LHCN-M2 (cell line): ENCODE results near the gene SPACA4. TPM values are rescaled to one million over a fixed set of nuclear protein-coding genes. Genes with fewer than 3 reads are reported as not detected.
A peak's percentile ranks its signal among the peaks of the same experiment; 100 is the strongest.

Experiments used
- DNase-seq: peaks from one replicate; pipeline ENCODE4 v3.0.0-alpha.2; 2012; ENCODE audit warnings: low read depth
- total RNA-seq: library from RNA; depleted of rRNA; stranded (reverse); fragments of >200 nt; gene quantifications from 2 replicates; pipeline ENCODE4 v1.2.3, GENCODE V29; 2014

Gene SPACA4
- total RNA-seq, 1 experiment from 2014 or later: not detected

DNA sequence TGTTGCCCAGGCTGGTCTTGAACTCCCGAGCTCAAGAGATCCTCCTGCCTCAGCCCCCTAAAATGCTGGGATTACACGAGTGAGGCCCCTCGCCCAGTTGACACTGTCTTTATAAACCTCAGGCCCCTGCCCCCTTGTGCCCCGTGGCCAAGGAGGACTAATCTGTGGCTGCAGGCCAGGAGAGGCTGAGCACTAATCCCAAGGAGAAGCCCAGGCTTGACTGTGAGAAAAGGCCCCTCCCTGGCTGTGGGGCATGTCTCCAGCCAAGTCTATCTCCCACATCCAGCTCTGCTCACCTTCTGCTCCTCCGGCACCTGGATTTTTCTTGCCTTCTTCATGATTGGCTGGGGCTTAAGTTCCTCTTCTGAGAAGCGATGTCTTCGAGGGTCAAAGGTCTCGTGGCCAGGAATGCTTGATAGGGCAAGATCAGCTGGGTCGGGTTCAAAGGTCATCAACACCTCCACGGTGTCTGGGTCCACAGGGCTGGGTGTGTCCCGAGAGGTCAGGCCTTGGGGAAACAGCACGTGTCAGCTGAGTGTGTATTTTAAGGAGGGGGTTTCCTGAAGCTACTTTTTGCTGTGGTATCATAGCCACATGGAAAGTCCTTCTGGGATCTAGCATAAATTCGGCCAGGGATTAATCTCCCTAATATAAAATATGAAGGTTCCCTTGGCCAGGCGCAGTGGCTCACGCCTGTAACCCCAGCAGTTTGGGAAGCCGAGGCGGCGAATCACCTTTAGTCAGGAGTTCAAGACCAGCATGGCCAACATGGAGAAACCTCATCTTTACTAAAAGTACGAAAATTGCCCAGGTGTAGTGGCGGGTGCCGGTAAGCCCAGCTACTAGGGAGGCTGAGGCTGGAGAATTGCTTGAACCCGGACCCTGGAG is 26.9 kb downstream of the SPACA4 start:
- no peak for DNase-seq

DNA sequence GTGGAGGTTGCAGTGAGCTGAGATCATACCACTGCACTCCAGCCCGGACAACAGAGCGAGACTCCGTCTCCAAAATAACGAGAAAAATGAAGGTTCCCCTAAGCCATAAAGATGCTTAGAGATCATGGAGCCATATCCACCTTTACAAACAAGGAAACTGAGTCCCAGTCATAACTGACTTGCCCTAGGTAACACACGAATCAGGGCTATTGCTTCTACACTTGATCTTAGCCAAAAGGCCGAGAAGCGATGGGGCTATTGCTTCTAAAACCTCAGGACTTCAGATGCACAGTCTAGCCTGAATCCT is 27.4 kb downstream of the SPACA4 start:
- no peak for DNase-seq

DNA sequence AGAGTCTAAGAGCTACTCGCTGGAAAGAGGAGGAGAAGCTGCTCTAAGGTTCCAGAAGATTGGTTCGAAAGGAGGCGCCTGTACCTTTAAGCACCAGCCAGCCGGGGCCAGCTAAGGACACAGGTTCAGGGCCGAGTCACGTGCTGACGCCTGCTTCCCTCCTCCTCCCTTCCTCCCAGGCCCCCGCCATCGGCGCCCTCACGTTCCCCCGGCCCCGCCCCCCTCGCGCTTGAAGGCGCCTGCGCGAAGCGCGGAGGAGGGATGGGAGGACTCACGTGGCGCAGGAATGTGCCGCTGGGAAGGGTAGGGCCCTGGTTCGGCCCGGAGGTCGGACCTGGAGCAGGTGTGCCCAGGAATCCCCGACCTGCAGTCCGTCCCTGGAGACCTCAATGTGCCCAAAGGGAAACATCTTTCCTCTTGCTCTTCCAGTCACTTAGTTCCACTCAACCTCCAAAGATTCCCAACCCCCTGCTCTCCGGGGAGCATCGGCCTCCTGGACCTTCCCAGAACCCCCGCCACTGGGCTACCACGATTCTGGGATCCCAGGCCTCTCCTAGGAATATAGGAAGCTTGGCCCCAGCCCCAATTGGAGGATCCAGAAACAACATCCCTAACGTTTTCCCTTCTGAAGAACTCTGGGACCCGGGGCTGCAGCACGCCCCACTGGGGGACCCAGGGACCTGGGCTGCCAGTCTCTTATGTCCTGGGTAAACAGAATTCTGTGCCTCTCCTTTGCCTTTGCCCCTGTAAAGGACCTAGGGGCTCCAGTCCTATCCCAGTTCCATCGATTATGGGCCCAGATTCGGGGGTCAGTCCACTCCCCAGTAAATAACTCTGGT is 28.1 kb downstream of the SPACA4 start:
- peak; percentile 93 for DNase-seq

DNA sequence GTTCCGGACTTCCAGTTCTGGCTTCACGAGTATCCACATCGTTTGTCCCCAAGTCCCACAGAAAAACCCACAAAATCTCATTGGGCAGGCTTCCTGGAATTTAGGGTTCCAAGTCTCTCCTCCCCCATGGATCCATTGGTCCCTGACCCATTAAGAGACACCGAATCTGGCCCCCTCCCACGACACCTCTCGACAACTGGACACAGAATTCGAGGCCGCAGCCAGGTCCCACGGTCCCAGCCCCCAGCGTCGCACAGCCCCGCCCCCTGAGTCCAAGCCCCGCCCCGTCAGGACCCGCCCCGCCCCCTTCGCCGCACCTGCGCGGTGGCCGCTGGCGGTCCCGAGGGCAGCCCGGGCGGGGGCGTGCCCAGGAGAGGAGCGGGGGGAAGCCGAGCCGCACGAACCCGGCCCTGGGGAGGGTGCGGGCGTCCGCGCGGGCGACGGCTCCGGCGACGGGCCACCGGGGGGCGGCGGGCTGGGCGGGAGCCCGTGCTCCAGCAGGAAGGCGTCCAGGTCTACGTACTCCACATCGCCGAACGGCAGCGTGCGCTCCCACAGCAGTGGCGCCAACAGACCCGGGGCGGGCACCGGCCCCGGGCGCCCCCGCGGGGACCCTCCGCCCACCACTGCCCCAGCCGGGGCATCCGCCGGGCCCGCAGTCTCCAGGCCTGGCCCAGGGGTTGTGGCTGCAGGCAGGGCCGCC is 28.9 kb downstream of the SPACA4 start:
- no peak for DNase-seq

DNA sequence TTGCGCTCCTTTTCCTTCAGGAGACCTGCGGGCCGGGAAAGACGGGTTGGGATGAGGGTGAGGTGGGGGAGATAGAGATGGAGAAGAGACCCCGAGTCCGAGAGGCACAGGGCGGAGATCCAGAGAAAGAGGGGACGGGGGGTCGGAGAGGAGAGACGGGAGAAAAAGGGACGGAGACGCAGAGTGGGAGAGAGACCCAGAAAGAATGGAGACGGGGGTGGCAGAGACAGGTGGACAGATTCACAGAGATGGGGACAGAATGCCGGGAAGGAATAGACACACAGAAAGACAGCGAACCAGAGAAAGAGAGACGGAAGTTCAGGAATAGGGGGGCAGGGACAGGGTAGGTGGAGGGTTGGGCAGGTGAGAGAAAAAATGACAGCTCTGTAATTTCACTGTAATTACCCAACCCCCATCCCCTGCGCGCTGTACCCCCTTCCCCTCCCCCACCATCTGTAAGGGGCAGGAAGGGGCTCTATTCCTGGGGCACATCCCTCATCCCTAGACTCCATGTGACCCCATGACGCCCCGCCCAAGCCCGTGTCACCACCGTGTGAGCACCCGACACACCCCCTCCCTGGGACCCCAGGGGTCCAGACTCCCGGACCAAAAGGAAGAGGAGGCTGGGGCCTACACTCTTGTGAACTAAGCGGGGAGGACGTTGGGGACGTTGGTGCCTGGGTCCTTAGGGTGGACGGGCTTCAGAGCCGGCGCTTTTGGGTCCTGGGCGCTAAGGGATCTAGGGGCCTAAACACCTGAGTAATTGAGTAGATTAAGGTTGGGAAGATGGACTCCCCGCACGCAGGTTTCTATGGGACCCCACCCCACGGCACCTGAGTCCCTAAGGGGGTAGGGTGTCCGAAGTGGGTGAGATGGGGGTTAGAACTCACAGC is 29.7 kb downstream of the SPACA4 start:
- no peak for DNase-seq

DNA sequence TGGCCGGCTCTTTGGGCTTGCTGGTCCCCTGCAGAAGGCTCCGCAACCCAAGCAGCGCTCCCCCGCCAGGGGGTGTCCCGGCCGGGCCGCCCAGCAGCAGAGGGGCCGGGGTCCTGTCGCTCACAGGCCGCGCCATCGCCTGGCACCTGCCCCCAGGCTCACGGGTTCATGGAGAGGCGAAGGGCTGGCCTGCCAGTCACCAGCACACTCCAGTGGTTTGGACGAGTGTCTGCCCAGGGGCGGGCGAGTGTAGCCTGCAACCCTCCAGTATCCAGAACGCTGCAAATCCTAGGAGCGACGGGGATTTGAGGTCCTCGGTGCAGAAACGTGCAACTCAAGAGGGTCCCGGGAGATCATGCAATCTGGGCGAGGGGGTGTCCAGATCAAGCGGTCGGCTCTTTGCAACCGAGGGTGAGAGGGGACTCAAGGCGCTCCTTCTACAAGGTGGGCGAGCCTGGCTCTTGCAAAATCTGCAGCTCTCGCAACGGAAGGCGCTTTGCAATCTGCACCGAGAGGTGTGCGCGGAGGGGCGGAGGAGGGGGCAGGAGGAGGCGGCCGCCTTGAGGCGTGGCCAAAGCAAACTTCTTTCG is 30.4 kb downstream of the SPACA4 start, which contains the start of gene DBP:
Gene DBP, minus strand, starts transcription at position 521 of the 590 bp plus-strand sequence. Its CDS starts 385 bp downstream, at position 136.
- DNase-seq: no peak

DNA sequence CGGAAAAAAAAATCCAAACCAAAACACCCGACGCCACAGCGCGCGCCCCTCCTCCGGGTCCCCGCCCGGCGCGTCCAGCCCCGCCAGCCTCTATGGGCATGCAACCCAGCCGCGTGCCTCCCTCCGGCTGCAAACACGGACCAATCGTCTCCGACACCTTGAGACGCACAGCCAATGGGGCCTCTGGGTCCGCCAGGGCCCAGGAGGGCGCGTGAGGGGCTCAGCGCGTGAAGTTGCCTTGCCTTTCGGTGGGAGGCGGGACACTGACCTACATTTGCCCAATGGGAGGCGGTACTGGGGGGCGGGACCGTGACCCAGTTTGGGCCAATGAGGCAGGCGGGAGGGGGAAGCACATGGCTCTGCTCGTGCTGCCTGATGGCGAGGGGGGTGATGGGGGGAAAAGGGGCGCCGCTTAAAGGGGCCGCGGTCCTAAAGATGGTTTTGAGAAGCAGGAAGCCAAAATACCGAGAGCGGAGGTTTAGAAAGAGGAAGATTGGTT is 31.0 kb downstream of the SPACA4 start:
- peak; percentile 98 for DNase-seq

DNA sequence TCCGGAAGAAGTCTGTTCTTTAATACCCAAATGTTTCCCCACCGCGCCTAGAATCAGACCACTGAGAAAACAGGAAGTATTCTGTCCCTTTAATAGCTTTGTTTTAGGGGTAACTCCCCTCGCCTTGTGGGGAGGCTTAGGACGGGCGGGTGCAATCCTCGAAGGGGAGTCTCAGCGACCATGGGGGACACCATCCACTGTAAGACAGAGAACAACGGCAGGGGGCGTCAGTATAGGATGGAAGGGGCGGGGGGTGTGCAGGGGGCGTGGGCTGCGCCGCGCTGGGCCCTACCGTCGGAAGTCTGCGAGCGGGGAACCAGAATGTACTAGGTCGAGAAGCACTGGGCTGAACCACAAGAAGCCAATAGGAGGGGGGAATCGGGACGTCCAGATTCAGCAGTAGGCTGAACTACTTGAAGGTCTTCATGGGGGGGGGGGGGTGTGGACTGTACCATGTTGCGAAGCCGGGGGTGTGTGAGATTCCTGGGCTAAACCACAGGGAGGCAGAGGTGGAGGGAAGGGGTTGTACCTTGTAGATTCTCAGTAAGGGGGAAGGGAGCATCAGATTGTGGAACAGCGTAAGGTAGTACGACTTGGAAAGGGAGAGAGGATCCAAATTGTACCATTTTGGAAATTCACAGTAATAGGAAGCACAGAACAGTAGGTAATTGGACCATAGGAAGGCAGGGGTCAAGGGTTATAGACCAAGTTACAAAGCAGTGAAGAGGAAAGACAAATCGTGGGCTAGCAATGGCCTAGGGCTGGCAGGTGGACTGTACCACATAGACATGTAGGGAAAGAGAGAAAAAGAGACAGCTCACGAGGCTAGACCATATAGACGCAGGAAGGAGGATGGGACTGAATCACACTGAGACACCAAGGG is 31.6 kb downstream of the SPACA4 start:
- peak; percentile 88 for DNase-seq

DNA sequence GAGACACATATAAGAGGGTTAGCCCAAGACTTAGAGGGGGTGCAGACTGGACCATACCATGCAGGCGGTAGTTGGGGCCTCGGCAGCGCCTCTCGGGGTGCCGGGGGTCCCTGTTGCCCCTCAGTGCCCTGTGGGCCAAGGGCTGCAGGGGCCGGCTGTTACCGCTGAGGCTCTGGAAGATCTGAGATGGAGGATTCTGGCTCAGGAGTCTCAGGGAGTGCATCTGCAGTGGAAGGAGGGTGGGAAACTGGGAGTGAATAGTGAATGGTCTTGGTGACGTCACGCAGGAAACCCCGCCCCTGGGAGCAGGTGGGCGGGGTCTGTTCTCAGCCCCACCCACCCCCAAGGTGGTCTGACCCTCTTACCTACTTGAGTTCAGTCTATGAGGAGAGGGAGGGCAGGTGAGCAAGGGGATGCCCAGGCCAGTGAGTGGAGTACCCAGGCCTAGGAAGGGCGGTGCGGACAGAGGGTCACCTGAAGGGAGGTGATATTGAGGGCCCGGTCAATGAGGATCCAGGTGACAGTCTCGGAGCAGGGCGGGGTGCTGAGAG is 32.4 kb downstream of the SPACA4 start:
- no peak for DNase-seq

DNA sequence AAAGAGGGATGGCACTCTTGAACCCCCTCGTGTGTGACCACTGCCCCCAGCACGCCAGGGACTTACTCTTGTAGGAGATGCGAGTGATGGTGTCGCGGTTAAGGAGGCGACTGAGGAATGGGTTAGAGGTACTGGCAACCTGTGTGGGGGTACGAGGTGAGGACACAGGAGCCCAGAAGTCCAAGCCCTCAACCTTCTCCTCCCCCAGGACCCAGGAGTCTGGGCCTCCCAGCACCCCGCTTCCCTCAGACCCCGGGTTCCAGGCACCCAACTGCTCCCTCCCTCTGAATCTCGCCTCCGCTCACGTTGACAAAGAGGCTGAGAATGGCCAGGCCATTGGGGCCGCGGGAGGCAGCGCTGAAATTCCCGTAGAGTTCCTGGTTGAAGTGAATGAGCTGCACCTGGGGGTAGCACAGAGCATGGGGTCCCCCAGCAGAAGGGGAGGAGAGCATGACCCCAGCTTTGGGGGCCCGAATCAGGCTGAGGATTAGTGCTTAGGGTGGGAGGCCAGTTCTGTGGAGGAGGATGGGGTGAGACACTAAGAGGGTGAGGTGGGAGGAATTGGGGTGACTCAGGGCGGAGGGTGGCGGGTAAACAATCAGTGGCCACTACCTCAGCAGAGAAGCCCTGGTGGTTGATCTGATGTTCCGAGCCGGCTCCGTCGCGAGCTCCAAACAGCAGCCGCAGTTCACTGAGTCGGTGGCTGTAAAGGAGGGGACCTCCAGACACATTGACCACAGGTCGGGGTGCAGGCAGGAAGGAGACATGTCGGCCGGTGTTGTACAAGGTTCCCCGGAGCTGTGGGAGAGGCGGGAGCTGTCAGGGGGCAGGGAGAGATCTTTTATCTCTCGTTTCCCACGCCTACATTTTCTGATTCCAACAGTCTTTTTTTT is 33.2 kb downstream of the SPACA4 start:
- no peak for DNase-seq

DNA sequence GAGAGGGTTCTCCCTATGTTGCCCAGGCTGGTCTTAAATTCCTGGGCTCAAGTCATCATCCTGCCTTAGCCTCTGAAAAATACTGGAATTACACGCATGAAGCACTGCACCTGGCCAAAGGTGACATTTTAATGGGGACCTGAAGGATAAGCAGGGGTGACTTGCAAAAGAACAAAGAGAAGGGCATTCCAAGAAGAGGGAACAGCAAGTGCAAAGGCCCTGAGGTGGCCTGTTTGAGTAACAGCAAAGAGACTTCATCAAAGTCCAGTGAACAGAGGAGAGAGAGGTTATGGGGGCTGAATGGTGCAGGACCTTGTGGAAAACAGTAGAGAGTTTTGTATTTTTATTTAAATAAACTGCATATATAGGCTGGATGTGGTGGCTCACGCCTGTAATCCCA is 35.3 kb downstream of the SPACA4 start:
- DNase-seq: no peak

DNA sequence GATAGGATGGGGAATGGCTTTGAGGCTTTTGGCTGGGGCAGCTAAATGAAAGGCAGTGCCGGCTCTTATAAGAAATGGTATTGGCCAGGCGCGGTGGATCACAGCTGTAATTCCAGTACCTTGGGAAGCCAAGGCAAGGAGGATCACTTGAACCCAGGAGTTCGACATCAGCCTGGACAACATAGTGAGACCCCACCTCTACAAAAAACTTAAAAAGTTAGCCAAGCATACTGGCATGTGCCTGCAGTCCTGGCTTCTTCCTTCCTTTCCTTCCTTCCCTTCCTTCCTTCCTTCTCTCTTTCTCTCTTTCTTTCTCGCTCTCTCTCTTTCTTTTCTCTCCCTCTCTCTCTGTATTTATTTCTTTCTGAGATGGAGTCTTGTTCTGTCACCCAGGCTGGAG is 36.3 kb downstream of the SPACA4 start:
- no peak for DNase-seq

DNA sequence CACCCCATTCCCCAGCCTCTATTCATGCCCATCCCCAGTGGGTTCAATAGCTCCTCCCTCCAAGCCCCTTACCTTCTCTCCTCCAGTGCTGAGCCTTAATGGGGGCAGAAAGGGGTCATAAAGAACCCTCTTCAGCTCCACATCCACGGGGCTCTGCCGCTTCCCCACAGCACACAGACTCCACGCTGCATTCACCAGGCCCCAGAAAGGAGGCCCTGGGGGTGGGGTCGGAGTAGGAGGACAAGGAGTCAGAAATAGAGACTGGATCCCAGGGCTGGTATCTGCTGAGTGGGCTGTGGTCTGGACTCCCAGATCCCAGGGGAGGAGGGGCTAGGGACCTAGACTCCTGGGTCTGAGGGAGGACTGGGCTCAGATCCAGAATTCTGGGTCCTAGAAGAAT is 37.8 kb downstream of the SPACA4 start:
- DNase-seq: no peak

DNA sequence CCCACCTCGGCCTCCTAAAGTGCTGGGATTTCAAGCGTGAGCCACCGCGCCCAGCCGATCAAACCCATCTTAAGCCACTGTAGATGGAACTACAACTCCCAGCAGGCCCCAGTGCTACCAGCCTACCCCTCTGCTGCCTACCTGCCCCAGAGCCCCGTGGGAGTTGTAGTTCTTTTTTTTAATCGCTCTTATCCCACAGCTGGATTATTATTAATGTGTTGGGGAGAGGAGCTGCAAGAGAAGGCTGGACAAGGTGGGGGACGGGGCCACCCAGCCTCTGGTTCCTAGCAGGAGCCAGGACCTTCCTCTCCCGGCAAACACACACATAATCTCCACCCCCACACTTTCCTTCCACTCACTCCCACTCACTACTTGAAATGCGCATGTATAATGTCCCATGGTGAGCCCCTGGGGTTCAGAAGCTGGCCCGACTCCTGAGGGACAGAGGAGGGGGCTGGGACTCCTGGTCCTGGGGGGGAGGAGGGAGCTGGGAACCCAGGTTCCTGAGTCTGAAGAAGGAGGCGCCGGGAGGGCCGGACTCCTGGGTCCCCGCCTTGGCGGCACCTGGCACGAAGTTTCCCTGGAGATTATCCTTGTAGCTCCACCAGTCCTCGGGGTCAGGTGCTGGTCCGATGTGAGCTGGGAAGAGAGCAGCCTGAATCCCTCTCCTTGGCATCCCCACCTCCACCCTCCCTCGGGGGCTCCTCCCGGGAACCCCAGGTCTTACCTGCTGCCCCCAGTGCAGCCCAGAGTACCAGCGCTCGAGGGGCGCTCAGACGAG is 38.5 kb downstream of the SPACA4 start:
- DNase-seq: peak; percentile 57

DNA sequence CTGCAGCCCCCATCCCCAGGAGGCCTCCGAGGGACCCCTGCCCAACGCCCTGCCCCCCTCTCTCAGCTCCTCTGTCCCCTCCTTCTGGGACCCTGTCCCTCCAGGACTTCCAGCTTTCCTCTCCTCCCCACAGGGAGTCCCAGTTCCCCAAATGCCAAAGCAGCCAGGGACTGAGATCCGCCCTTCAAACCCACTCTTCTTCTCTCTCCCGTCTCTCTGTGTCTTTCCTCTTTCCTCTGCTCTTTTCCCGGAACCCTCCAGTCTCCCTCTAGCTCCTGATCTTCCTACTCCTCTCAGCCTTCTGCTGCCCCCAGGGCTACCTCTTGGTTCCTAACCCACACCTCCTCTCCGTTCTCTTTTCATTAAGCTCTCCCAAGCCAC is 39.1 kb downstream of the SPACA4 start:
- no peak for DNase-seq

DNA sequence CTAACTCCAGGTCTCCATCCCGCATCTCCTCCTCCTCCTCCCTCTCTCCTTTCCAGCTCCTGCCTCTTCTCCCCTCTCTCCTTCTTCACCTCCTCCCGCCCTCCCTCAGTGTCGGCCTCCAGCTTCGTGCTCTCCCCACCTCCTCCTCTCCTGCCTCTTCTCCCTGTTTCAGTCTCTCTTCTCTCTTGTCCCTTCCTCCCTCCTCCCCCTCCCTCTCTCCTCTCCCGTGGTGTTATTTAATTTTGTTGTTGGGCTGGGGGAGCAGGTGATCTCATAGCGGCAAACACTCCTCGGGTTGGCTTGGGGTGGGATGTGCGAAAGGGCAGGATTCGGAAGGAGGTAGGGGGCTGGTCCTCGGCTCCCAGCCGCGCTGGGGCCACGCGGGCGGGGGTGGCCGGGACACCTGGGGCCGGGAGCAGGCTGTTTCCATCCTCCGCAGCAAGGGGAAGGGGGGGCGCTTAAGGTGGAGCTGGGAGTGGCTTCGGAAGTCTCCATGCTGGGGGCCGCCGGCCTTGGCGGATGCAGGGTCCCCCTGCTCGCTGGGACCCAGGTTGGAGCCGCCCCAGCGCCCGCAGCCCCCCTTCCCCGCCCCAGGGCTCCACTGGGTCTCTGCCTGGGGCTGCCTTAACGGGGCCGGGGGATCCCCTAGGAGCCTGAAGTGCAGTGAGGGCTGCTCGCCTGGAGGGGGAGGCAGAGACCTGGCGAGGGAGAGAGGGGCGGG is 39.6 kb downstream of the SPACA4 start, which contains the start of gene CA11:
Gene CA11, minus strand, starts transcription at position 187 of the 721 bp plus-strand sequence. CDS start 555 bp downstream, outside the sequence.
- peak; percentile 78 for DNase-seq
